NT2/D1 (cell line): ENCODE results near the gene CPEB3.

Experiments
- DNase-seq: peaks from one replicate; pipeline ENCODE4 v3.0.0-alpha.2; 2011; ENCODE audit warnings: low read depth, low spot score
- H3K27me3 ChIP-seq: 2 replicates; pipeline ENCODE4 v1.6.0; 2011; ENCODE audit warnings: mild to moderate bottlenecking; ENCODE audit not compliant: insufficient read length, insufficient read depth
- H3K36me3 ChIP-seq: 2 replicates; pipeline ENCODE4 v1.6.1; 2011; ENCODE audit warnings: mild to moderate bottlenecking, low read length, mixed read lengths; ENCODE audit not compliant: insufficient read depth, insufficient read length
- H3K4me1 ChIP-seq: 2 replicates; pipeline ENCODE4 v1.5.1; 2011; ENCODE audit not compliant: insufficient read depth, insufficient read length
- H3K4me3 ChIP-seq: 2 replicates; pipeline ENCODE4 v1.5.1; 2011; ENCODE audit warnings: low read depth; ENCODE audit not compliant: insufficient read length
- H3K9ac ChIP-seq: 2 replicates; pipeline ENCODE4 v1.6.0; 2011; ENCODE audit warnings: low read depth; ENCODE audit not compliant: insufficient read length
- H3K9me3 ChIP-seq: 2 replicates; pipeline ENCODE4 v1.5.1; 2011; ENCODE audit warnings: mild to moderate bottlenecking, low read length; ENCODE audit not compliant: insufficient read depth
- SUZ12 ChIP-seq: IDR thresholded peaks from 2 replicates; pipeline ENCODE4 v1.6.1; 2011; ENCODE audit not compliant: insufficient read length, insufficient read depth; ENCODE audit errors: extremely low read depth
- YY1 ChIP-seq: IDR thresholded peaks from 2 replicates; pipeline ENCODE4 v1.6.1; 2011; ENCODE audit not compliant: insufficient read length, insufficient read depth
- ZNF274 ChIP-seq: IDR thresholded peaks from 2 replicates; pipeline ENCODE4 v1.6.1; 2011; ENCODE audit warnings: mild to moderate bottlenecking, low read depth, low read length

CPEB3 gene

GRCh38 chr10:92264249-92264648 is 26.6 kb downstream of the CPEB3 start:
- Histone ChIP-seq H3K9ac (no peak overlapping the region), H3K4me1 (no peaks in the 10 kb centered on the region), H3K4me3 (no peak overlapping the region), H3K9me3 (no peaks in the 10 kb centered on the region), H3K36me3 (no peaks in the 10 kb centered on the region), H3K27me3 (no peaks in the 10 kb centered on the region)
- TF ChIP-seq SUZ12 (no peak), ZNF274 (no peak), YY1 (no peak)
- no peak for DNase-seq

DNA sequence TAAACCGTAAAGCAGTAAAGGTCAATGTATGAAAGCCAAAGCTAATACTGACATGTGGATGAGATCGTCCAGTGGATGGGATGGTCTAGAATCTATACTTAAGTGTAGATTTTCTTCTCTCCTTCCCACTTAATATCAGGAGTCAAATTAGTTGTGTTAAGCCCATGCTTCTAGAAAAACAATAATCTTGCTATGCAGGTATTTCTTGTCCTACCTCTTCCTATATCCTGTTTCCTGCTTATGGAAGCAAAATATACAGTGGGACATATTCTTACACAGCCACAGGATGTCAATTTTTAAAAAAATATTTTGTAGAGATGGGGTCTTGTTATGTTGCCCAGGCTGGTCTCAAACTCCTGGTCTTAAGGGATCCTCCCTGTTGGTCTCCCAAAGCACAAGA is 27.5 kb downstream of the CPEB3 start:
- Histone ChIP-seq H3K27me3 (no peaks in the 10 kb centered on the region), H3K9me3 (no peaks in the 10 kb centered on the region), H3K9ac (no peak overlapping the region), H3K36me3 (no peaks in the 10 kb centered on the region), H3K4me1 (no peaks in the 10 kb centered on the region), H3K4me3 (no peak overlapping the region)
- no peak for DNase-seq
- TF ChIP-seq SUZ12 (no peak), ZNF274 (no peak), YY1 (no peak)

GRCh38 chr10:92248566-92248965 is 42.3 kb downstream of the CPEB3 start:
- Histone ChIP-seq H3K9me3 (no peaks in the 10 kb centered on the region), H3K4me3 (no peak overlapping the region), H3K9ac (no peak overlapping the region), H3K27me3 (no peaks in the 10 kb centered on the region), H3K4me1 (no peaks in the 10 kb centered on the region), H3K36me3 (no peaks in the 10 kb centered on the region)
- DNase-seq, result no peak
- no peak for TF ChIP-seq YY1
- no peak for TF ChIP-seq SUZ12
- TF ChIP-seq ZNF274, result no peak

DNA sequence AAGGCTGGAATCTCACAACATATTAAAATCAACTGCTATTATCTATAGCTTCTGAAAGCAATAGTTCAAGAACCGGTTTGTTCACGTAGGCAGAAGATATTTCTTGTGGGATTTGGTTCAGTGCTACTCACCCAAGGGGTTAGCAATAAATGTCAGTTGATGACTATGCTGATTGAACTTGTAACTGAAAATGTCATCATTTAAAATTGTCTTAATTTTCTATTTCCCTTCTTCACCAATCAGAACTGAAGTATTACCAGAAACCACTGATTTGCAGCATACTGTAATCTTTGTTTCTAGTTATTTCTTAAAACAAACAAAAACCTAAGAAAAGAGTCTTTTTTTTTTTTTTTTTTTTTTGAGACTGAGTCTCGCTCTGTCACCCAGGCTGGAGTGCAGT is 46.1 kb downstream of the CPEB3 start:
- Histone ChIP-seq H3K4me1 (no peaks in the 10 kb centered on the region), H3K9ac (no peak overlapping the region), H3K4me3 (no peak overlapping the region), H3K27me3 (peaks cover 11% of the 10 kb centered on the region), H3K36me3 (no peaks in the 10 kb centered on the region), H3K9me3 (no peaks in the 10 kb centered on the region)
- no peak for DNase-seq
- TF ChIP-seq ZNF274, result no peak
- no peak for TF ChIP-seq SUZ12
- TF ChIP-seq YY1, result no peak

- no peak overlapping the region for H3K9ac ChIP-seq
- H3K9me3 ChIP-seq, result no peaks in the 10 kb centered on the region
- TF ChIP-seq SUZ12 (no peak), ZNF274 (no peak), YY1 (no peak)
- peaks cover 28% of the 10 kb centered on the region for H3K27me3 ChIP-seq
- H3K4me3 ChIP-seq, result no peak overlapping the region
- no peaks in the 10 kb centered on the region for H3K36me3 ChIP-seq
- DNase-seq, result no peak
- H3K4me1 ChIP-seq, result peaks cover 2% of the 10 kb centered on the region
Measured at GRCh38 chr10:92242910-92243671, 47.8 kb downstream of the CPEB3 start.

DNA sequence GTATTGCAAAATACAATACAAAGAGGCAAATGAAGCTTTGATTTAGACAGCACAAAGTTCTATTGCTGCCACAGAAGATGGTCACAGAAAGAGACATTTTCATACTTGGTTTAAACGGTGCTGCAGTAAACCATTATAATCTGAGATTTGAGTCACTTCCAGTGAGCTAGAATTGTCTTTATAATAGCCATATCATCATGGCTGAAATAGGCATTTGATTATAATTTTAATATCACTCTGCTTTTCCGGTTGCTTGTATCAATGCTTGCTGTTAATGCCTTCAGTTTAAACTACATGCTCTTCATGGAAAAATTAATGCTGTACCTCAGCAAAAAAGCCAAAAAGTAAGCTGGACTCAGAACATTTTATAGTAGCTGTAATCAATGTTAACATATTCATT is 48.5 kb downstream of the CPEB3 start:
- peaks cover 2% of the 10 kb centered on the region for H3K4me1 ChIP-seq
- no peak for TF ChIP-seq SUZ12
- no peak for TF ChIP-seq YY1
- no peak for TF ChIP-seq ZNF274
- H3K9me3 ChIP-seq, result no peaks in the 10 kb centered on the region
- H3K9ac ChIP-seq, result no peak overlapping the region
- H3K36me3 ChIP-seq, result no peaks in the 10 kb centered on the region
- H3K27me3 ChIP-seq, result peaks cover 35% of the 10 kb centered on the region
- H3K4me3 ChIP-seq, result no peak overlapping the region
- DNase-seq, result no peak

DNA sequence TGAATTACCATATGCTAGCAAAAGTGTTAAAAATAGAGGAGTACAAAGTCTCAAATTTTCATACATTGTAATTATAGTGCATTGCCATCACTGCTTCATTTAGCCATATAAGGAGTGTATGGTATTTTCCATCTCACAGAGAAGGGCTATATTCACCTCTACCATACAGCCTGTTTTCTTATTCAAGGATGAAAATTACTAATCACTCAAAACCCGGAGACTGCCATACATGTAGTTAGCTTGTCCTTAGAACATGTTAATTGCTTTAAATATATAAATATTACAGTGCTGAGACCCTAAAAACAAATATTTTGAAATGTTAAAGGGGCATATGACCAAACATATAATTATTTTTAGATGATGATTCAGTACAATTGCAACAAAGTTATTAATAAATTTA is 49.4 kb downstream of the CPEB3 start:
- no peak for DNase-seq
- Histone ChIP-seq H3K9me3 (no peaks in the 10 kb centered on the region), H3K9ac (no peak overlapping the region), H3K36me3 (no peaks in the 10 kb centered on the region), H3K27me3 (peaks cover 40% of the 10 kb centered on the region), H3K4me3 (no peak overlapping the region), H3K4me1 (peaks cover 2% of the 10 kb centered on the region)
- TF ChIP-seq YY1 (no peak), SUZ12 (no peak), ZNF274 (no peak)
